Activated B cell treated with CpG ODN at 0.5 μM for 24 hours (primary cell): Measurements from ENCODE around the gene WDFY4. TPM values are rescaled to one million over a fixed set of nuclear protein-coding genes. Genes with fewer than 3 reads are reported as not detected.
A peak's percentile ranks its signal among the peaks of the same experiment; 100 is the strongest.

Experiments used
- ATAC-seq: fragments of 200-7000 bp; cut with Tn5 transposase; one replicate; pipeline ENCODE4 v1.10.0; 2021; ENCODE audit warnings: low read depth, mild to moderate bottlenecking, moderate library complexity
- CTCF ChIA-PET: fragments of 350-600 bp; sonication (Branson Sonifier 250); formaldehyde crosslinking; loops from one replicate; lab custom pipeline; 2021; ENCODE audit warnings: antibody characterized with exemption; lab: Charles Lee
- POLR2A ChIA-PET: fragments of 350-600 bp; sonication (Branson Sonifier 250); formaldehyde crosslinking; loops from one replicate; lab custom pipeline; 2021; ENCODE audit warnings: antibody characterized with exemption; lab: Charles Lee
- DNase-seq: peaks from one replicate; pipeline ENCODE4 v3.0.0; 2022
- H3K27ac Mint-ChIP-seq: one replicate; pipeline ENCODE4 v1.8.0; 2020; ENCODE audit warnings: mixed read lengths
- H3K27me3 Mint-ChIP-seq: one replicate; pipeline ENCODE4 v1.8.0; 2021; ENCODE audit warnings: mixed read lengths
- H3K36me3 Mint-ChIP-seq: one replicate; pipeline ENCODE4 v1.8.0; 2021; ENCODE audit warnings: low read depth, mixed read lengths
- H3K4me1 Mint-ChIP-seq: one replicate; pipeline ENCODE4 v1.8.0; 2021; ENCODE audit warnings: mixed read lengths
- H3K4me3 Mint-ChIP-seq: one replicate; pipeline ENCODE4 v1.8.0; 2020; ENCODE audit warnings: mild to moderate bottlenecking, mixed read lengths
- H3K9me3 Mint-ChIP-seq: one replicate; pipeline ENCODE4 v1.8.0; 2020; ENCODE audit warnings: mixed read lengths
- intact Hi-C: fragments of 100-400 bp; cut with micrococcal nuclease; formaldehyde crosslinking; loops from one replicate; pipeline ENCODE4 v1.15.1; 2024
- total RNA-seq: library from RNA; stranded (reverse); gene quantifications from 2 replicates; pipeline ENCODE4 v1.2.3, GENCODE V29; 2022
- TF ChIP-seq, protein P1 (sequence below): fragments of 200-600 bp; IDR thresholded peaks from one replicate; pipeline ENCODE4 v1.8.0; 2022; ENCODE audit warnings: antibody characterized with exemption, mild to moderate bottlenecking

The WDFY4 gene
- total RNA-seq, 1 donor from 2014 or later: 488 TPM

DNA sequence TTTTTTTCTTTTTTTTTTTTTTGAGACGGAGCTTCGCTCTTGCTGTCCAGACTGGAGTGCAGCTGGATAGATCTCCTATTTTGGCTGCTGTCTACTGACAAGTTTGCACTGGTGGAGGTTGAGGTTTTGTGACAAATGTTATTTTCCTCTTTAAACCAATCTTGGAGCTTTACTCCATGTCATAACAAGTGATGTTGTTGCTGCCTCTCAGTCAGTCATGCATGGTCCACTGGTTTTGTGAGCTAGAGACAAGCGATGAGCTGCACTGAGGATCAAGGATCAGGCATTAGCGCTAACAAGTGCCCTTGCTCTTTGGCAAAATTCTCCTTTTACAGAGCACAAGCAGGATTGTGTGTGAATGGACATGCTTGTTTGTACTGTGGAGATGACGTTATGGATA lies 805 bp upstream of the WDFY4 start:
- Mint-ChIP-seq H3K4me1 (peaks cover 74% of the 10 kb centered on the region), H3K27me3 (no peaks in the 10 kb centered on the region), H3K9me3 (peaks cover 6% of the 10 kb centered on the region), H3K27ac (peak overlapping the region; percentile 98), H3K36me3 (peaks cover 34% of the 10 kb centered on the region), H3K4me3 (peak overlapping the region; percentile 94)
- POLR2A ChIA-PET: interaction anchor here (0.7 to 9.8 kb wide), 12 partner anchors 10 to 138 kb away, joined by 3 to 536 read pairs (median 11); no protein-coding TSS in a partner anchor
- intact Hi-C loops: loop anchor here (1.0 kb wide), 3 partner anchors 12 to 17 kb away; no protein-coding TSS in a partner anchor
- DNase-seq (no peak), ATAC-seq (peak; percentile 22)
- CTCF ChIA-PET: interaction anchor here (1.6 to 2.6 kb wide), 6 partner anchors 12 to 27 kb away, joined by 4 to 20 read pairs (median 11); no protein-coding TSS in a partner anchor
- TF ChIP-seq, protein P1, sequence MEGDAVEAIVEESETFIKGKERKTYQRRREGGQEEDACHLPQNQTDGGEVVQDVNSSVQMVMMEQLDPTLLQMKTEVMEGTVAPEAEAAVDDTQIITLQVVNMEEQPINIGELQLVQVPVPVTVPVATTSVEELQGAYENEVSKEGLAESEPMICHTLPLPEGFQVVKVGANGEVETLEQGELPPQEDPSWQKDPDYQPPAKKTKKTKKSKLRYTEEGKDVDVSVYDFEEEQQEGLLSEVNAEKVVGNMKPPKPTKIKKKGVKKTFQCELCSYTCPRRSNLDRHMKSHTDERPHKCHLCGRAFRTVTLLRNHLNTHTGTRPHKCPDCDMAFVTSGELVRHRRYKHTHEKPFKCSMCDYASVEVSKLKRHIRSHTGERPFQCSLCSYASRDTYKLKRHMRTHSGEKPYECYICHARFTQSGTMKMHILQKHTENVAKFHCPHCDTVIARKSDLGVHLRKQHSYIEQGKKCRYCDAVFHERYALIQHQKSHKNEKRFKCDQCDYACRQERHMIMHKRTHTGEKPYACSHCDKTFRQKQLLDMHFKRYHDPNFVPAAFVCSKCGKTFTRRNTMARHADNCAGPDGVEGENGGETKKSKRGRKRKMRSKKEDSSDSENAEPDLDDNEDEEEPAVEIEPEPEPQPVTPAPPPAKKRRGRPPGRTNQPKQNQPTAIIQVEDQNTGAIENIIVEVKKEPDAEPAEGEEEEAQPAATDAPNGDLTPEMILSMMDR: no peak

DNA sequence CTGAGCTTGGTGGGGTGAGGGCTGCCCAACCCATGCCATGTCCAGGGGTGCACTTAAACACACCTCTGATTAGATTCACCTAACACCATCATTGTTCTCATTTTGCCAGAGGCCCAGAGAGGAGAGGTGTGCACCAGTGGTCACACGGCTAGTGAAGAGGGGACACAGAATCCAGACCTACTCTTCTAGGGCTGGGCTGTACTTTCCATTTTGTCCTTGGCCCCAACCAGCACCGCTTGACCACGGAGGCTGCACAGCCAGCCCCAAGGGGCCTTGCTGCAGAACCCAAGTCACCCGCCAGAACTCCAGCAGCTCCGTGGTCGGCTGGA lies 246 bp upstream of the WDFY4 start:
- H3K27me3 Mint-ChIP-seq: no peaks in the 10 kb centered on the region
- H3K9me3 Mint-ChIP-seq: peaks cover 6% of the 10 kb centered on the region
- peak overlapping the region; percentile 98 for H3K27ac Mint-ChIP-seq
- H3K4me1 Mint-ChIP-seq: peaks cover 75% of the 10 kb centered on the region
- intact Hi-C loops: loop anchor here (1.0 kb wide), 3 partner anchors 12 to 17 kb away; no protein-coding TSS in a partner anchor
- peak overlapping the region; percentile 94 for H3K4me3 Mint-ChIP-seq
- H3K36me3 Mint-ChIP-seq: peaks cover 34% of the 10 kb centered on the region
- CTCF ChIA-PET: interaction anchor here (1.0 to 2.6 kb wide), 8 partner anchors 12 to 28 kb away, joined by 3 to 20 read pairs (median 10); no protein-coding TSS in a partner anchor
- TF ChIP-seq, protein P1: no peak
- no peak for DNase-seq
- no peak for ATAC-seq
- POLR2A ChIA-PET: interaction anchor here (0.7 to 9.8 kb wide), 14 partner anchors 10 to 138 kb away, joined by 4 to 536 read pairs (median 10); no protein-coding TSS in a partner anchor

DNA sequence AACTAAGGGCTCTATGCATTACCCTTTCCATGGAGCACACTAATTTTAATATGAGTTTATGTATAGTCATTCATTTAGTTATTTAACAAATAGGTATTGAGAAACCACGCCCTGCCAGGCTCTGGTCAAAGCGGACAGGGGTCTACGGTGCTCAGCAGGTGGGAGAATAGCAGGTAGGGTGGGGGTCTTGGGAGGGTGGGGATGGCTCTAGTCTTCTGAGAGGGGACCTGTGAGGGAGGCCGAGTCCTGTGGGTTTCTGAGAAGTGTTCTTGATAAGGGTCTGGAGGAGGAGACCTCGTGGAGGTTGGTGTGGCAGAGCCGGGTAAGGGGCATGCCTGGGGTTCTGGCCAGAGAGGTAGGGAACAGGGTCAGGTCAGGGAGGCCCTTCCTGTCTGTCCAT lies 1.1 kb downstream of the WDFY4 start:
- Mint-ChIP-seq H3K4me1 (peaks cover 83% of the 10 kb centered on the region), H3K9me3 (peaks cover 3% of the 10 kb centered on the region), H3K36me3 (peaks cover 42% of the 10 kb centered on the region), H3K27me3 (no peaks in the 10 kb centered on the region), H3K27ac (peak overlapping the region; percentile 98), H3K4me3 (peak overlapping the region; percentile 94)
- ChIA-PET POLR2A (interaction anchor here (1.0 to 9.8 kb wide), 8 partner anchors 8 to 27 kb away, joined by 6 to 536 read pairs (median 14); no protein-coding TSS in a partner anchor), CTCF (interaction anchor here (0.9 to 2.6 kb wide), 5 partner anchors 14 to 29 kb away, joined by 5 to 20 read pairs (median 12); no protein-coding TSS in a partner anchor)
- TF ChIP-seq, protein P1: no peak
- DNase-seq: no peak
- ATAC-seq: no peak
- intact Hi-C loops: loop anchor here (1.0 kb wide), 2 partner anchors 8 to 26 kb away; no protein-coding TSS in a partner anchor

DNA sequence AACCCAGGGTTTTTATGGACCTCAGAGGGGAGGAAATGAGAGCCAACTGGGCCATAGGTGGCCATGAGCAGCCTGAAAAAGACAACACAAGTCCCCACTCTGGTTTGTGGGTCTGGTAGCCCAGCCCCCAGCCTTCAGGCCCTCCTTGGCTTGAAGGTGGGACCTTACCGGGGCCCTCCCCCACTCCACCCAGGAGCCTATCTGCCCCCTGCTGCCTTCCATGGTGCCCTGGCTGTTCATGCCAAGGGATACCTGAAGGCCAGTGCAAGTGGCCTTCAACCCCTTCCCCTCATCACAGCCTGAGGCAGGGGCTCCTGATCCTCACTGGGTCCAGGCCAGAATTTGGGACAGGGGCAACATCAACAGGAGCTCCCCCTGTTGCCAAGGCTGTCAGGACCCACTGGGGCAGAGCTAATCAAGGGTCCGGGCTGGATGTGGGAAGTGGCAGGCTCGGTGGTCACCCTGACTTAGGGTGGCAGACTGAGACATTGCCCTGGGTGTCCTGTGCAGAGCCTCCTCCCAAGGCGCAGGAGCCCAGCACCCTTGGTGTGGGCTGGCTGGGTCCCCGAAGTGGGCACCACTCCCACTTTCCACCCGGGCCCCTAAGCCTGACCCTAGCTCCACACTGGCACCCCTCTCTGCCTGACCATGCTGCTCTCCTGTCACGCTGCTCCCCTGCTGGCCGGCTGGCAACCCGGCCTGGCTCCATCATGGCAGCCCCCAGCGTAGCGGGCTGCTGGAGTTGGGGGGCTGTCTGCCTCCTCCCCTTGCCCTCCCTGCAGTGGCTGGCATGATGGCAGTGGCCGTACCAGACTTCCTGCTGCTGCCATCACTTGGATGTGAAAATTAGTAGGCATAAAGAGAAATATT lies 6.4 kb downstream of the WDFY4 start:
- TF ChIP-seq, protein P1: no peak
- no peaks in the 10 kb centered on the region for H3K27me3 Mint-ChIP-seq
- H3K36me3 Mint-ChIP-seq: peaks cover 73% of the 10 kb centered on the region
- intact Hi-C loops: no loop called here
- peak overlapping the region; percentile 50 for H3K27ac Mint-ChIP-seq
- CTCF ChIA-PET: interaction anchor here (1.1 to 2.7 kb wide), 3 partner anchors 30 to 35 kb away, joined by 3 to 15 read pairs (median 3); no protein-coding TSS in a partner anchor
- no peaks in the 10 kb centered on the region for H3K9me3 Mint-ChIP-seq
- POLR2A ChIA-PET: interaction anchor here (1.1 to 1.5 kb wide), 2 partner anchors 13 to 30 kb away, joined by 3 to 6 read pairs; no protein-coding TSS in a partner anchor
- H3K4me3 Mint-ChIP-seq: peak overlapping the region; percentile 38
- no peak for ATAC-seq
- H3K4me1 Mint-ChIP-seq: peaks cover 94% of the 10 kb centered on the region
- no peak for DNase-seq
